Amniotic stem cell (primary cell): ENCODE measurements around the gene SDCBP2.

Experiments
- DNase-seq: peaks from one replicate; lab custom pipeline; 2025; lab: John Stamatoyannopoulos, UW

SDCBP2 gene, protein sequence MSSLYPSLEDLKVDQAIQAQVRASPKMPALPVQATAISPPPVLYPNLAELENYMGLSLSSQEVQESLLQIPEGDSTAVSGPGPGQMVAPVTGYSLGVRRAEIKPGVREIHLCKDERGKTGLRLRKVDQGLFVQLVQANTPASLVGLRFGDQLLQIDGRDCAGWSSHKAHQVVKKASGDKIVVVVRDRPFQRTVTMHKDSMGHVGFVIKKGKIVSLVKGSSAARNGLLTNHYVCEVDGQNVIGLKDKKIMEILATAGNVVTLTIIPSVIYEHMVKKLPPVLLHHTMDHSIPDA

DNA sequence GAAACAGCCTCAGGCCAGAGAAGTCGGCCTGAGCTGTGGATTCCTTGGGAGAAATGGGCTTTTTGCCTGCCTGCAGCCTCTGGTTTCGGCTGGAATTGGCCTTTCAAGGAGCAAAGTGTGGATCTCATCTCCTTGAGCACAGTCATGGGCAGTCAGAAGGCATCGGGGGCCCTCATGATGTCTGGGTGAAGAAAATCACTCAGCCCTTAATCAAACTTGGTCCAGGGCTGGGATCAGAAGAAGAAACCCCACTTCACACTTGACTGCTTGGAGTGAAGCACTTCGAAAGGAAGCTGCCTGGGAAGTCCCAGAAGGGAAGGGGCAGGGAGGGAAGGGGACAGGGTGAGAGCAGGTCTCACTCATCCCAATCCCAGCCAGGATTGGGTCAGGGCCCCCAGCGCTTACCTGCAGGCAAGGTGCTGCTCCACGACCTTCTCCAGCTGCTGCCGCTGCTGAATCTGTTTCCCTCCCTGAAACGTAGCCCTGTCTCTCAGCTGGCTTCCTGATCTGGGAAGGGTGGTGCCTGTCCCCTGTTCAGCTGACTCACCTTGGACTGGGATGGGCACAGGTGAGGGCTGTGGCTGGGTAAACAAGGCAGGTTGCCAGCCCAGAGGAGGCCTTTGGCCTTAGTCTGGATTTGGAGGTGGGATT, at the start of gene SDCBP2:
Gene SDCBP2, minus strand, starts transcription at position 460 of the 651 bp plus-strand sequence. CDS start 8,723 bp downstream, outside the sequence.
- DNase-seq, result no peak

DNA sequence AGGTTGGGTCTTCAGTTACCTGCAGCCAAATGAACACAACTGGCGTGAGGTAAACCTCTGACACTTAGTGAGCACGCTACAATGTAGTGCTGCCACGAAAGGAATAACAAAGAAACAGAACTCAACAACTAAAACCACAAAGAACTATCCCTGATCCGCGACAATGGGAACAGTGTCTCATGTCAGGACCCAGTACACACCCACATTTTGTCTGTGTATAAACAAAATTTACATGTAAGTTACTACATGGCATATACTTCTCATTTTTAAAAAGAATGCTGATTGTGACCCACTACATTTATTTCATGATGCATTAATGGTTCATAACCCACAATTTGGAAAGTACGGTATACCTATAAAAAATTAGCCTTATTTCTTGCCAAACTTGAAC, 49.8 kb upstream of the SDCBP2 start:
- no peak for DNase-seq

DNA sequence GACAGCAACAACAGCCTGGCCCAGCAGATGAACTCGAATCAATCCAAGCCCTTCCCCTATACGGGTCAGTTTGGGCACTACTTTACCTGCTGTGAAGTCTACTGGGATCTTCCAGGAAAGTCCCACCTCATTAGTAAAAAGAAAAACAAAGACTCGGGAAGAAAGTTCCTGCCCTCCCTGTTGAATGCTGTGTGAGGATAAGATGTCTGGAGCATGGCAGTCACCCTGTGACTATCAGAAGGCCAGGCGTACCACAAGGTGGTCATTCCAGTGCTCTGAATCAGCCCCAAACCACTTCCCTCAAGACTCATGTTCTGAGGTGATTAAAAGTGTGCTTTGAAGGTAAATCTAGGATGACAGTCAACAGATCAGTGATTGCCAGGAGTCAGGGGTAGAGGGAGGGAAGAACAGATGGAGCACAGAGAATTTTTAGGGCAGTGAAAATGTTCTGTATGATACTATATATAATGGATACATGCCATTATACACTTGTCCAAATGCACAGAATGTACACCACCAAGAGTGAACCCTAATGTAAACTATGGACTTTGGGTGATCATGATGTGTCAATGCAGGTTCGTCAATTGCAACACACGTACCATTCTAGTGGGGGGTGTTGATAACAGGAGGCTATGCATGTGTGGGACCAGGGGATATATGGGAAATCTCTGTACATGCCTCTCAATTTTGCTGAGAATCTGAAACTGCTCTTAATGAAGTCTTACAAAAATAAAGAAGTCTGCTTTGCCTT, 49.2 kb upstream of the SDCBP2 start:
- DNase-seq, result no peak

DNA sequence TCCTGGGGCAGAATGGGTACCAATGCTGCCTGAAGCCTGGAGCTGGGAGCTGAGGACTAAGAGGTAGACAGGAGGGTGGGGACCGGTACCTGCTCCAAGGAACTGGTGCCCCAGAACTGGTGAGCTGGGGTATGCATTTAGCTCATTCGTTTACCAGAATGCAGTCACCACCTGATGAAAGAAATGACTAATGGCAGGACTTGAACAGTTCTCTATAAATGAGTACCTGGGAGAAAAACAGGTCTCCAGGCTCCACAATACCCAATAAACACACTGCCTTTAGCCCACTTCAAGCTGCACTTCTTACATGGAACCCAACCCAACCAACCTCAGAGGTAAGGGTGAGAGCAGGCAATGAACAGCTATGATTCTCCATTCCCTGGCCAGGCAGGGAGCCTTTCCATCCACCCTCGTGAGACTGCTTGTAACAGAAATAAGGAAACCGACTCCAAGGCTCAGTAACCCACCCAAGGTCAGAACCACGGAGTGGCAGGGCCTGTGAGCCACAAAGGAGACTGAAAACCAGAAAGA, 48.5 kb upstream of the SDCBP2 start:
- no peak for DNase-seq

DNA sequence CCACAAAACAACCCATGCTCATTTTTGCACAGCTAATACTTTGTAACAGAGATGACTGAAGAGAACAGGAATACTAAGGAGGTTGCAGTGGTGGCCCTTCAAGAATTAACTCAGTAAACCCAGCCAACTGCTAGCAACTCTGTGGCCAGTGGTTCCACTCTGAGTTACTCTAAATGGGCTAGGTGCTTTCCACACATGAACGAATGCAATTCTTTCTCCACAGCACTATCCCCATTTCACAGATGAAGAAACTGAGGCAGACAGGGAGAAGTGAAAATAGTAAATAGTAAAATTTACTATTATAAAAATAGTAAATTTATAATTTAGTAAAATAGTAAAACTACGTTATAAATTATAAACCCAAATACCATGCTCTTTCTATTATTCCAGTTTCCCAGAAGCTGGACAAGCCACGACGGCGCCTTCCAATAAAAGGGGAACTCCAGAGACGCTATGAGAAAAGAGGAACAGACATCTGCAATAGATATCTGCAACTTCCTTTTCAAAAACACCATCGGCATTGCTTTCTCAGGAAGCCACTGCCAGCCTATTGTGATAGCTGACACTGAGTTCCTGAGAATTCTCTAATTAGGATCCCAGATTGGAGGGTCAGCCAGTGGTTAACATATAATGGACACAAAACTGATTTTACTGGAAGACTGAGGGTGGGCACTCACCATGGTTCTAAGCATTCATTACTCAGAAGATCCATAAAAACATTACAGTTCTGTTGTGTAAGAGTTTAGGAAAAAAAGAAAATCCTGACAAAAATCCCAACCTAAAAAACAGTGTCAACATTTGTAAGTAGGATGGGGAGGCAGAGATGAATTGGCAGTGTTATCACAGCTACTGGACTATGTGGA, 47.7 kb upstream of the SDCBP2 start:
- no peak for DNase-seq

DNA sequence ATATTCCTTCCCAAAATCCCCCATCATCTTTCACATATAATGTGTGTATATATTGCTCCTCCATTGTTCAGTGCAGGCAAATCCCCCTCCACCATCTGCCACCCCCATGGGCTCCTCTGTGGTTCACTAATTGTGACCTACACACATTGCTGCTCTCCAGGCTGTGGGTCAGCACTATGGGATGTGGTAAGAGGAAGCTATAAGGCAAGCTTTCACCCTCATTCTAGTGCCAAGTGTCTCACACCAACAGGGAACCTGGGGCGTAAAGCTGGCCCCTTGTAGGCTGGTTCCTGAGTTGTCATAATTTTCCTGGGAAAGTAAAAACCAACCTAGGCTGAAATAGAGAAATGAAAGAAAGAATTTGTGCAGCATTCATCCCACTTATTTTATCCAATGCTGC, 47.1 kb upstream of the SDCBP2 start:
- no peak for DNase-seq

DNA sequence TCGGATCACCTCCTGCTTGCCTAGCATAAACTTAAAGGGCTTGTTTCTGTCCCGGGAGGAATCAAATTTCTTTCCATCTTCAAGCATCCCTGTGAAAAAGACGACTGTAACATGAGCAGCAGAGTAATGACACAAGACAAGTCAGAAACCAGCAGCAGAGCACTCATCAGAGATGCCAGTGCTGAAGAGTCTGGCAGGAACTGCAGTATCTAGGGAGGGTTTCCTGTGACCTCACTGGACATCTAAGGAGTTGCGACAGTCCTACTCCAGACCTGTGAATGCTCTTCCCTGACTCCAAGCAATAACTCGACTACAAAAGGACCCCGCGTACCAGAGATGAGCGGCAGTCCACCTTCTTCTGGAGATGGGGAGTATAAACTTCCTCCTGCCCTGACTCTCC, 46.6 kb upstream of the SDCBP2 start:
- DNase-seq, result no peak

DNA sequence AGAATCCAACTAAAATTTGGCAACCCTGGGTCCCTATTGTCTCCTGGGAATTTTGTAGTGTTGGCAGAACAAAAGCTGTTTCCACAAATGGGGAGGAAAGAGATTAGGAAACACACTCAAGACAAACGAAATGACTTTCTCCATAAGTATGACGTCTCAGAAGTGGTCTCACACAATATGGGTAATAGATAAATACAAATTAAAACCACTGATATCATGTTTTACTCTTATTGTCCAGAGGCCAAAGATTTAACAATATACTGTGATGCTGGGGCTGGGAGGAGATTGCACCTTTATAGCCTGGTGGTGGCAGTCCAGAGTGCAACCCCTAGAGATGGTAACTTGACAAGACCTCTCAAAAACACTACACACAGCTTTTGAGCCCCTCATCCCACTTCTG, 45.3 kb upstream of the SDCBP2 start:
- DNase-seq, result no peak

DNA sequence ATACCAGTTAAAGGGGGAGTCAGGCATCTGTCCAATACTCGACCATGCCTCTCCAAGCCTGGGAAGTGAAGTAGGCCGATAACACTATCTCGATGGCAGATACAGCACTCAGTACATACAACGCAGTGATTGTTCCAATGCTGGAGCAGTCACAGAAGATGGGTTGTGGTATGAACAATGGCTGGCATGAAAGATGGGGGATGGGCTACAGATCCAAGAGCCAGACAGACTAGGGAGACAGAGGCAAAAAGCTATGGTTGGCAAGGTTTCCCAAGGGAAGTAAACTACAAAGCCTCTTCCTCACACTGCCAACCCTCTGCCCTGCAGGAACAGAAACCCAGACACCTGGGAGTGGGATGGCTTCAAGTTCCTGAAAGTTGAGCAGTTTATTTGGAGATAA, 44.7 kb upstream of the SDCBP2 start:
- DNase-seq, result no peak

DNA sequence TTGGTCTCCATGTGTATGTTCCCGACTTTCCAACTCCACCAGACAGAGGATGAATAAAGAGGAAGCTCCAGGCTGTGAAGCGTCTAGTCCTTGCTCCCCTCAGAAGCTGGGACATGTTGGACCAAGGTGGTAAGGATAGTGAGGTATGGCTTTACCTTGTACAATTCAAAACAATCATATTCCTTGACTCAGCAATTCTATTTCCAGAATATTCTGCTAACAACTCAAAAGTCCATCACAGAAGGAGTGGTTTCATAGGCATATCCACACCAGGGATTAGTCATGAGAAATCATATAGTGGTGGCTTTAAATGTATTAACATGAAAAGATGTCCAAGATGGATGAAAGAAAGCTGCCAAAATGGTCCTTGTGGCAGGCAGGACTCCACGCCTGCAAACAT, 44.1 kb upstream of the SDCBP2 start:
- no peak for DNase-seq

DNA sequence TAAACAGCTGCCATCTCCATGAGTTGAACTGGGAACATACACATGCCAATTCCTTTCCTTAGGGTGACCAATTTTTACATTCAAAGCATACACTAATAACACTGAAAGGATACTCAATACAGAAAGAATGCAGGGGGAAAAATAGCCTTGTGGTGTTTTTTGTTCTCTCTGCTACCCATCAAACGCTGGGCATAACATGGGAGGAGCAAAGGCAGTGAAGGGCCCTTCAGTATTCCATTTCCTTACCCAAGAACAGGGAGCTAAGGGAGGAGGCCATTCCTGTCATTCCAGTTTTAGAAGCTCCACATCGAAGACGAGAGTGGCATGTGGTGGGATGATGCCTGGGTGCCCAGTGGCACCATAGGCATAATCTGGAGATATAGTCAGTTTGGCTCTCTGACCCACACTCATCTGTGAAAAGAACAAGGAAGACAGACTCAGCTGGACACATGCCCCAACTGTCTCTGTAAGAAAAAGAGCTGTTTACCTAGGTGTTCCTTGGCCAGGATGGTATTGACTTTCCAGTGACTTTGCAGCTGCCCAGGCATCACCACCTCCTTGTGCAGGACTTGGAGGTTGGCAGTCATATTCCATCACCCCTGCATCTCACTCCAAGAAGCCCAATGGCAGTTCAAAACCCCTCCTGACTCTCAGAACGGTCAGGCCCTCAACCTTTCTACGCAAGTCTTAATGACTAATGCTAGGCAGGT, 43.0 kb upstream of the SDCBP2 start:
- DNase-seq, result no peak

DNA sequence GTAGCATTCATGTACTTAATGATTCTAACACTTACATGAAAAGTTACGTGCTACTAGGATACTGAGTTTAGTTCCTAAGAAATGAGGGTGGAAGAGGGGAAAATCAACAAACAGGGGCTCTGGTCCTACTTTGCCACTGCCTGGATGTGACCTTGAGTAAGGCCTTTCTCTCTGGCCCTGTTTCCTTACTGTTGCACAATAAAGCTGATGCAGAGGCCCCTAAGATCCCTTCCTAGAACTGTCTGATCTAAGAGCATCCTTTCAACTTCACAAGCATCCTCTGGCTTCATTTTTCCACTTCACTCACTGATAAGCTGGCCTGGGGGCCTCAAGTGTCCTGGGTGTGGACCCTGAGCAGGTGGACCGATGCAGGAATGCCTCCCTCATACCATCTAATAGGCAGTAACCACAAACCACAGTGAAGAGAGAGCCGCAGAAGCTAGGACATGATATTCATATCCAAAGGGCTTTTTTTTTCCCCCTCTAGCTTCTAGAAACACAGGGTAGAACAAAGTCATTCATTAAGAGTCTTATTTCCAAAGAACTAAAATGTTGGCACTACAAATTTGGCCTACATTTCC, 42.4 kb upstream of the SDCBP2 start:
- DNase-seq, result no peak

DNA sequence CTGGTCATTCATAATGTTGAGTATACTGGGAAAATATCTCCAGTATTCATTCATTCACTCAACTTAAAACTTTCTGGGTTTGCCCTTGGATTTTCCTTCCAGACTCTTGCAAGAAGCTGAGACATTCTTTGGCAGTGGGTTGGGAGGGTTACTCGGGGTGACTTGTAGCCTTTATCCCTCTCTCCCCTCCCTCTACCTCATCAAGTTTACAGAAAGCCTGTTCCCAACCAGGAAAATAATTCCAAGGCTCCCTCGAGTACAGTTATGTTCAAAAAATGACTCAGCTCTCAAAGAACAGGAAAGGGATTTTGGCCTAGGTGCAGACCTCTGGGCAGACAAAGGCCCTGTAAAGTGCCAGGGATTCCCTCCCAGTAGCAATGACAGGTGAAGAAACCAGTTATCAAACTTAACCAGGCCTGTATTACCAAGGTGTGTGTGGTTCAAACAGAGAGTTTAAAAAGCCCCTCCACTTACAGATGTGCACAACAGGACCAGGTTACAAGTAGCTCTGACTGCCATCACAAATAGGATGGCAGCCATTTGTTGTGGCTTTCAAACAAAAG, 41.7 kb upstream of the SDCBP2 start:
- DNase-seq, result no peak

DNA sequence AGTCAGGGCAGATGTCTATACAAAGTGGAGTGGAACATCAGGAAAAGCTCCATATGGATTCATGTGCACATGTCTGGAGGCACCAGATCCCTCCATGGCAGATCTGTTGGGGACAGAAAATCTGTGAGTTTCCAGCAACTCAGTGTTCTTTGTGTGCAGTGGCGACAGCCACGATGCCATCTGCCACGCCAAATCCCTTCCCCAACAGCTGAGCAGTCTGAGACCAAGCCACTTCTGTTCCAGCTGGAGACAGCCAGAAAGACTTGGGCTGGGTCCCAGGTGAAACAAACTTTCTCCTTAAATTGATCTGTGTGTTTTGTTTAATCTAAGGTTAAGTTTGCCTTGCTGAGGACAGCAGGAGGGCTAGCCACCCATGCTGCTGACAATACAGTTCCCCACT, 41.0 kb upstream of the SDCBP2 start:
- DNase-seq, result no peak

DNA sequence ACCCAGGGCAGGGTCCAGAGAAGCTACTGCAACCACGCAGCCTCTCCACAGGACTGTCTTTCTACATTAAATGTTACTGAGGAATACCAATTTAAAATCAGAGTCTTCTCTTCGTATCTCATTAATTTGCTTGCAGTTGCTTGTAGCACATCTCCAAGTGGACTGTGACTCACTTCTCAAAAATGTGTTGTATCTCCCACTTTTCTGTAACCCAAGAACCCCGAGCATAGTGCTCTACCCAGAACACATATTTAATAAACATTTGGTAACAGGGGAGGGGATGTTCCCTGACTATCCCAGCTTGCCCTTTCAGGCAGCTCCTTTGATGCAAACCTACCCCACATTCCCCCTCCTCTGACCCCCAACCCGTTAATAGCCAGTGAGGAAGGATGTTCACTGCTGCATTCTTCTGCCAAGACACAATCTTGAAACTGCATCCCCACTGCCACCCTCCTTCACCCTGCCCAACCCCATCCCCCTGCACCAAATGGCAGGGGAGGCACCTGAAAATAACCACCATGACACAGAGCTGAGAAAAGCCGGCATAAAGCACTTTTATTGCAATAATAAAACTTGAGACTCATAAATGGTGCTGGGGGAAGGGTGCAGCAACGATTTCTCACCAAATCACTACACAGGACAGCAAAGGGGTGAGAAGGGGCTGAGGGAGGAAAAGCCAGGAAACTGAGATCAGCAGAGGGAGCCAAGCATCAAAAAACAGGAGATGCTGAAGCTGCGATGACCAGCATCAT, 39.7 kb upstream of the SDCBP2 start:
- no peak for DNase-seq

DNA sequence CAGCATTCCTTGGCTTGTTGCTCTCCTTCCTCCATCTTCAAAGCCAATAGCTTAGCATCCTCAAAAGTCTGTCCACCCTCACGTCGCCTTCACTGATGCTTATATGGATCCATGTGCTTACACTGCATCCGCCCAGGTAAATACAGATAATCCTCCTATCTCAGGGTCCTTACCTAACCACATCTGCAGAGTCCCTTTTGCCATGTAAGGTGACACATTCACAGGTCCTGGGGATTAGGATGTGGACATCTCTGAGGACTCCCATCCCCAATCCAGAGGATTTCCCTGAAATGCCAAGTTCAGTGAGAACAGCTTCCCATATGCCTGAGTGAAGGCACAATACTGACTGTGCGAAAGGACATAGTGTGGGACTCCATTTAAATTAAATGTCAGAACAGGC, 38.5 kb upstream of the SDCBP2 start:
- DNase-seq, result no peak

DNA sequence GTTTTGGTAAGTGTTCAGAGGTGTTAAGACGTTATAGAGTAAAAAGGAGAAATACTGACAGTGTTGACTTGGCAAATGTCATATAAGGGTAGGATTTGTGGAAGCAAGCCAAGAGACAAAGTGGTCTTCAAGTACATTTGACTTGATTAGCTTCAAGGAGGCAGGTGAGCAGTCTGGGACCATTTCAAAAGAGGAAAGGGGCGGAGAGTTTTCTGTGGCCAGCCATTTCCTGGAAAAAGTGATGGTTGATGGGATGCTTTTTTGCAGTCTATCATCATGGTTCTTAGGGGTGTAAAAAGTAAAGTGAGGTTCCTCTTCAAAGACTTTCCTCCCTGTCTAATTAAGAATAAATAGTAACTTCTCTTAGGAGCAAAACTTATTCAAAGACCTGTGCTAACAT, 35.2 kb upstream of the SDCBP2 start:
- no peak for DNase-seq

DNA sequence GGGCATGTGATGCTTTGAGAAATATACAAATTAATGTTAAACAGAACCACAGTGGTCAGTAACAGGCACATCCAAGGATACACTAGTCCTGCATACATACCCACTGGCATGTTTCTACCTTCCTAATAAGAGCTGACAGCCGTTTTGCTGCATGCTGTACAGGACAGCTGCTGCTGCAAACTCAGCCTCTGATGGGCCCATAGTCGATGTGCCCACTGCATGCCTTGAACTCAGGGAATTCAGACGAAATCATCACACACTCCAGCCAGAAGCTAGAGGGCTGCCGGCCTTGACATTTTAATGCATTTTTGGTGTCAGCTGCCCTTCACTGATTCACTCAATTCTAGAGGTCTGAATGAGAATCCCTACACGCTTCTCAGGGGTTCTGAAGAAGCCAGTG, 34.6 kb upstream of the SDCBP2 start:
- DNase-seq, result no peak

DNA sequence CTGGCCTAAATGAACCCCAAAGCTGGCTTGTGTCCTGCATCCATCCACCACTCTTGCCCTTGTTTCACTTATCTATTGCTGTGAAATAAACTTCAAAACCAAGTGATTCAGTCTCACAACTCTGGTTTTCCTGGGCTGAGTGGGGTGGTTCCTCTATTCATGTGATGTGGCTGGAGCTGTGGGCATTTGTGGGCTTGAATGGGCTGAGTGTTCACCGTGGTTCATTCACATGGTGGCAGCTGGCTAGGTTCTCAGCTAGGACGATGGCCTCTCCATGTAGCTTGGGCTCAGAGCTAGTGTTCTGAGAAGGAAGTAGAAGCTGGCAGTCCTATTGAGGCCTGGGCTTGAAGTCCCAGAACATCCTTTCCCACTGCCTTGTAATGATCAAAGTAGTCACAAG, 33.5 kb upstream of the SDCBP2 start:
- no peak for DNase-seq
